HUES64 (cell line): ENCODE results near the gene PRRG4. TPM values are rescaled to one million over a fixed set of nuclear protein-coding genes. Genes with fewer than 3 reads are reported as not detected.
"Not testable (repeated sequence)": the region's sequence is repeated elsewhere in the genome, so short reads cannot be mapped to it uniquely, and the experiment has no call there.

Experiments used
- H3K27ac ChIP-seq: 2 replicates; pipeline ENCODE4 v1.7.0; 2013; ENCODE audit warnings: low read depth, low read length, inconsistent platforms
- H3K27me3 ChIP-seq: 2 replicates; pipeline ENCODE4 v1.6.1; 2013; ENCODE audit warnings: mild to moderate bottlenecking, low read length; ENCODE audit not compliant: insufficient read depth
- H3K36me3 ChIP-seq: 2 replicates; pipeline ENCODE4 v1.6.1; 2013; ENCODE audit warnings: mild to moderate bottlenecking, low read length; ENCODE audit not compliant: insufficient read depth
- H3K4me1 ChIP-seq: 2 replicates; pipeline ENCODE4 v1.6.1; 2013; ENCODE audit warnings: mild to moderate bottlenecking, low read length, moderate library complexity; ENCODE audit not compliant: insufficient read depth
- H3K4me3 ChIP-seq: 2 replicates; pipeline ENCODE4 v1.5.1; 2013; ENCODE audit warnings: mild to moderate bottlenecking, low read length, moderate library complexity
- H3K9ac ChIP-seq: 2 replicates; pipeline ENCODE4 v1.6.1; 2013; ENCODE audit warnings: mild to moderate bottlenecking, low read depth, low read length
- H3K9me3 ChIP-seq: 2 replicates; pipeline ENCODE4 v1.6.1; 2013; ENCODE audit warnings: low read depth, low read length; ENCODE audit not compliant: insufficient read depth
- WGBS: fragments of 150-250, 120-280 bp; methylation state at CpG from one replicate; pipeline ENCODE4 v1.1.7; 2013; ENCODE audit warnings: missing lambda C conversion rate; 5-methylcytosine and 5-hydroxymethylcytosine counted together
- polyA plus RNA-seq, 2 experiments: library from polyadenylated mRNA; stranded (reverse); fragments of 50-300 nt; gene quantifications; one replicate each; pipeline ENCODE4 v1.2.3, GENCODE V29; 2013

PRRG4 gene
- polyA plus RNA-seq (2013, experiment 1 of 2), result 0.20 TPM
- polyA plus RNA-seq (2013, experiment 2 of 2), result 0.57 TPM

DNA sequence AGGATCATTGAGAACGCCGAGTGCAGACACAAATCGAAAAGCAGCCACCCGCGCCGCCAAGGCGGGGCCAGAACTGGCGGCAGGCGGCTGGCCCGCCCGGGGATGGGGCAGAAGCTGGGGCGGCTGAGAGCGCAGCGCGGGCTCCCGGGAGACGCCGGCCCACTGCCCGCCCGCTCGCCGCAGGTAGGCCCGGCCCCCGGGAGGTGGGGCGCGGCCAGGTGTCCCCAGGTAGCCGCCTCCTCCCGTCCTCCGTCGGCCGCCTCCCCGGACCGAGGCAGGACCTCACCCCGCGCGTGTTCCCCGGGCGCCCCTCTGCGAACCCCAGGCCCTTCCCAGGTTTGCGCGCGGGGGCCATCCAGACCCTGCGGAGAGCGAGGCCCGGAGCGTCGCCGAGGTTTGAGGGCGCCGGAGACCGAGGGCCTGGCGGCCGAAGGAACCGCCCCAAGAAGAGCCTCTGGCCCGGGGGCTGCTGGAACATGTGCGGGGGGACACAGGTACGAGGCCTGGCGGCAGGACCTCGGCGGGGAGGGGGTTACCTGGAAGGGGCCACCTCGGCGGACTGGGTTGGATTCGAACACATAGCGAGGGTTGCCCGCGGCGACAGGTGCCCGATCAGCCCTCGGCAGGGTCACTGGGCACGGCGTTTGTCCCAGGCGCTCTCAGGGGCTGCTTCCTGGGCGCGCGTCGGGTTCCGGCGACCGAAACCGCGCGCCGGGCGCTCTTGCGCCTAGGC is at the start of gene PRRG4:
PRRG4 (plus strand) TSS at position 248 of the 733 bp plus-strand sequence. CDS start 603 bp downstream, outside the sequence.
- WGBS, result 2% methylated on average over 85 of the region's 85 CpGs
- 0 out of 2 replicates have a peak, but pooled peaks cover 2% of the 10 kb centered on the region for H3K4me1 ChIP-seq
- no peak within 1 kb of the TSS for H3K27ac ChIP-seq
- no peaks in the 10 kb centered on the region for H3K9me3 ChIP-seq
- peak within 1 kb of the TSS; percentile 55; the same call in 1 of the 2 replicates for H3K9ac ChIP-seq
- peak within 1 kb of the TSS; percentile 65 for H3K4me3 ChIP-seq
- H3K36me3 ChIP-seq, result no peaks in the 10 kb centered on the region
- H3K27me3 ChIP-seq, result peaks cover 38% of the 10 kb centered on the region

DNA sequence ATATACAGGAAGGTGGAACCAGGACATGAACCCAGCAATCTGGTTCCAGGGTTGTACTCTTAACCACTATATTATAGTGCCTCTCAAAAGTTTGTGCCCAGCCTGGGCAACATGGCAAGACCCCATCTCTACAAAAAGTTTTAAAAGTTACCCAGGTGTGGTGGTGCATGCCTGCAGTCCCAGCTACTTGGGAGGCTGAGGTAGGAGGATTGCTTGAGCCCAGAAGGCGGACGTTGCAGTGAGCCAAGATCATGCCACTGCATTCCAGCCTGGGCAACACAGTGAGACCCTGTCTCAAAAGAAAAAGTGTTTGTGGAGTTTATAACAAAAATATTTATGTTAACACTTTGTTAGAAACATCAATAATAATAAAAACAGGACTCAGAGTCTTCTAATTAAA is 48.9 kb upstream of the PRRG4 start:
- not testable (repeated sequence) for H3K27ac ChIP-seq, H3K4me1 ChIP-seq, H3K36me3 ChIP-seq, H3K9ac ChIP-seq, H3K4me3 ChIP-seq, H3K9me3 ChIP-seq, H3K27me3 ChIP-seq
- WGBS, result 88% methylated on average over 2 of the region's 2 CpGs

DNA sequence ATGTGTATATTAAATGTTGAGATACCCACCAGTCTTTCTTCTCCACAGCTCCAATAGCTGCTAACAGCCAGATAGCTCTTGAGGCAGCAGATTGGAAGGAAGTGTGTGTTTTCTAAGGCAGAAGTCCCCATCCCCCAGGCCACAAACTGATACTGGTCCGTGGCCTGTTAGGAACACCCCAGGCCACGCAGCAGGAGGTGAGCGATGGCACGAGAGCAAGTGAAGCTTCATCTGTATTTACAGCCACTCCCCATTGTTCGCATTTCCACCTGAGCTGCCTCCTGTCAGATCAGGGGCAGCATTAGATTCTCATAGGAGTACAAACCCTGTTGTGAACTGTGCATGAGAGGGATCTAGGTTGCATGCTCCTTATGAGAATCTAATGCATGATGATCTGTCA is 48.0 kb upstream of the PRRG4 start:
- H3K9me3 ChIP-seq, result no peaks in the 10 kb centered on the region
- WGBS, result 80% methylated on average over 5 of the region's 5 CpGs
- H3K4me3 ChIP-seq, result no peak overlapping the region
- H3K27ac ChIP-seq, result no peak overlapping the region
- H3K27me3 ChIP-seq, result no peaks in the 10 kb centered on the region
- H3K9ac ChIP-seq, result no peak overlapping the region
- no peaks in the 10 kb centered on the region for H3K4me1 ChIP-seq
- no peaks in the 10 kb centered on the region for H3K36me3 ChIP-seq

DNA sequence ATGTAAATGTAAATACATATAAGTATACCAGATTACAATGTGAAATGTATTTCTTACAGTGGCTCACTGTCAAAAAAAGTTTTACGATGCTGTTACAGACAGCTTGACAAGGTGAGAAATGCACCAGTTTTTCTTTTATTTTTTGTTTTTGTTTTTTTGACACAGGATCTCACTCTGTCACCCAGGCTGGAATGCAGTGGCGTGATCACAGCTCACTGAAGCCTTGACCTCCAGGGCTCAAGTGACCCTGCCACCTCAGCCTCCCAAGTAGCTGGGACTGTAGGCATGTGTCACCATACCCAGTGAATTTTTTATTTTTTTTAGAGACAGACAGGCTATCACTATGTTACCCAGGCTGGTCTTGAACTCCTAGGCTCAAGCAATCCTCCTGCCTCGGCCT is 44.5 kb upstream of the PRRG4 start:
- 94% methylated on average over 3 of the region's 3 CpGs for WGBS
- no peaks in the 10 kb centered on the region for H3K36me3 ChIP-seq
- H3K9me3 ChIP-seq, result no peaks in the 10 kb centered on the region
- H3K4me3 ChIP-seq, result no peak overlapping the region
- H3K27me3 ChIP-seq, result no peaks in the 10 kb centered on the region
- H3K9ac ChIP-seq, result no peak overlapping the region
- no peaks in the 10 kb centered on the region for H3K4me1 ChIP-seq
- H3K27ac ChIP-seq, result no peak overlapping the region

DNA sequence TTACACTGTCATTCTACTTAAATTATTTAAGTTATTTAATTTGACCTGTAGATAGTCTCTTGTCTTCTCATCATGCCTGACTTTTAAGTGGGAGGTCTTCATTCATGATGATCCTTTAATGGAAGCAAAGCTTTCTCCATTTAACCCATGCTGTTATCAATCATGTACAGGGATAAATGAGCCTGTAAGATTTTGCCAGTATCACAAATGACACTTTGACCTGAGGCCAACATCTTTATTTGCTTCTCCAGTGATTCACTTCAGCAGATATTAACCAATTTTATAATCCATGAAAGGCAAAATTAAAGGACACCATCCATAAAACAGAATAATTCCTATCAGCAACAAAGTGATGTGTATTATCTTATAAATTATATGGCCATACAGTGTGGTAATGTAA is 42.9 kb upstream of the PRRG4 start:
- H3K4me1 ChIP-seq, result no peaks in the 10 kb centered on the region
- no peaks in the 10 kb centered on the region for H3K27me3 ChIP-seq
- H3K27ac ChIP-seq, result no peak overlapping the region
- no peak overlapping the region for H3K4me3 ChIP-seq
- no peaks in the 10 kb centered on the region for H3K9me3 ChIP-seq
- H3K36me3 ChIP-seq, result no peaks in the 10 kb centered on the region
- no peak overlapping the region for H3K9ac ChIP-seq

DNA sequence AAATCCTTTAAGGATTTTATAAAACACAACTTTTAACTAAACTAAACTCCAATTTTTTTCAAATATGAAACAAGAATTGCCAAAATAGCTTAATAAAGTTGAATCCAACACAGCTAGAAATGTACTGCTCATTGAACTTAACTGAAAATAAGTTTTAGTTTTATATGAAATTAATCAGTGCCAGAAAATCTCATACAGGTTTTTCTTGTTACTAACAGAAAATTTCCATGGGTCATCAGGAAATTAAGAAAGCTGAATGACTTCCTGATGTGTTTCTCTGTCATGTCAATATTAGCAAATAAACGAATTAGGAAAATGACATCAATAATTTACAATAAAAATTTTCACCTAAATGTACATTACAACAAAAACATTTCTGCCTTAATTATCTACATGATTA is 38.8 kb upstream of the PRRG4 start:
- Histone ChIP-seq H3K4me1 (no peaks in the 10 kb centered on the region), H3K9me3 (no peaks in the 10 kb centered on the region), H3K4me3 (no peak overlapping the region), H3K9ac (no peak overlapping the region), H3K36me3 (no peaks in the 10 kb centered on the region), H3K27ac (no peak overlapping the region), H3K27me3 (no peaks in the 10 kb centered on the region)
- 71% methylated on average over 1 of the region's 1 CpG for WGBS

DNA sequence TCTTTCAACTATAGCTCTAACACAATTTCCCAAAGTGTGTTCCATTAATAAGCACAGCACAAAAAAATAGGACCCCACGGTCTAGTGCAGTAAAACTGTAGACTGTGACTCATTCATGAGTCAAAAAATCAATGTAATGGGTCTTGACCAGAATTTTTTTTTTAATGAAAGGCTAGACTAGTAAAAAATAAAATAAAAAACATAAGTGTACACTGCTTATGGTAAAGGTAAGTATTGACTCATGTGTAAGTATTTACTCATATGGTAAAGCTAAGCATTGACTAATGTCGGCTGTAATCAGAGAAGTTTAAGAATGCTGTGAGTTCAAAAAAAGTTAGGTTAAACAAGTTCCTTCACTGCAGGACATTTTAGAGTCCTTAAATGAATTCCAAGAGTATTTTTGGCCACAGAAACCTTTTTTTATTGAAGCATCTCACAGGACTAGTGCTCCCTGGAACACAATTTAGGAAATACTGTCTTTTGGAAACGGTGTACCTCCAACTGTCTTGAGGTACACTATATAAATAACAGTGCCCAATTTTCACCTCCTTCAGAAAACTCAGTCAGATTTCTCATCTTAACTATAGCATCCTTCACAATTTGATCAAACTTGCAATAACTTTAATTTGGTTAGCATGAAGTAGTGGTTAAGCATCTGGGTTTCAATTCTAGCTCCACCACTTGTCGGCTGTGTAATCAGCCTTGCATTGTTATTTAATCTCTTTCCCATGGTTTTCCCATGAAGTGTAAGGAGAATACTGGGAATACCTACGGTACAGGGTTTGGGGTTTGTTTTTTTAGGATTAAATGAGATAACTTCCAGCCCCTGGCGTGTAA is 37.4 kb upstream of the PRRG4 start:
- Histone ChIP-seq H3K4me1 (no peaks in the 10 kb centered on the region), H3K27me3 (no peaks in the 10 kb centered on the region), H3K4me3 (peak overlapping the region; percentile 18; the same call in 1 of the 2 replicates), H3K9ac (no peak overlapping the region), H3K27ac (no peak overlapping the region), H3K9me3 (no peaks in the 10 kb centered on the region), H3K36me3 (no peaks in the 10 kb centered on the region)
- 47% methylated on average over 5 of the region's 6 CpGs for WGBS

DNA sequence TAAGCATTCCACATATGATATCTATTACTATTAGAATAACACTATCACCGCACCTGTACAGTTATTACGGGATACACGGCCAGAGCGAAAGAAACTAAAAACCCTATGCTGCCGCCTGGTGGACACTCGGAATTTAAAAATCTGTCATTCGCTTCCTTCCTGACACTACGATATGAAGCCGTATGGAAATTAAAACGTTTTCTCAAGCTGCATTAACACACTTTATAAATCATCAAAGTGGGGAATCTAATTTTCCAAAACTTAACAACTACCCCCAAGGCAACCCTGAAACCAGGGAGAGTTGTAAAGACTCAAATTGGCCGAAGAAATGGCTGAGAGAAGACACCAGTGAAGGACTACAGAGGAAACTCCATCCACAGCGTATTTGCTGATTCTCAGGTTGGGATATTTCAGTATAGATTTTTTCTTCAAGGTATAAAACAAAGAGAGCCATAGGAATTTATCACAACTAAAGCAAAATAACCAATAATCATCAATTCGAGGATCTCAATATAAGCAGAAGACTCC is 36.7 kb upstream of the PRRG4 start:
- Histone ChIP-seq H3K4me1 (no peaks in the 10 kb centered on the region), H3K4me3 (peak overlapping the region; percentile 18; the same call in 1 of the 2 replicates), H3K36me3 (no peaks in the 10 kb centered on the region), H3K27me3 (no peaks in the 10 kb centered on the region), H3K9ac (no peak overlapping the region), H3K9me3 (no peaks in the 10 kb centered on the region), H3K27ac (no peak overlapping the region)
- 30% methylated on average over 12 of the region's 13 CpGs for WGBS

DNA sequence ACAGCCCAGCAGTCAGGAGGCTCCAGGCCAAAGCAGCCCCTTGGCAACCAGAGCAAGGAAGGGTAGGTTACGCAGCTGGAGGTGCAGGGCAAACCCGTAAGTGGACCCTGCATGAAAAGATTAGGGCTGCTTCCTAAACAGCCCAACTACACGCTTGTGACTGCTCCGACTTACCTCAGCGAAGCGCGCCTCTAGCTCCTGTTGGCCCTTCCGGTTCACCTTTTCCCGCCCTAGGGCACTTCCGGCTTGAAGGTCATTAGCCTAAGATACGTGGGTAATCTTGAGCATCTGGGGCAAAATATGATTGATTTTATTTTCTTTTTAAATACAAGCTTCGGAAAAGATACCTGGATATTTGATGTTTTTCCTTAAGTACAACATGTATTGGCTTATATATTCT is 35.3 kb upstream of the PRRG4 start, which contains the start of gene CCDC73:
CCDC73 (minus strand) TSS at position 224 of the 400 bp plus-strand sequence. CDS start 34,419 bp downstream, outside the sequence.
- Histone ChIP-seq H3K4me3 (no peak within 1 kb of the TSS), H3K4me1 (no peaks in the 10 kb centered on the region), H3K27me3 (no peaks in the 10 kb centered on the region), H3K27ac (no peak within 1 kb of the TSS), H3K9ac (no peak within 1 kb of the TSS), H3K36me3 (no peaks in the 10 kb centered on the region), H3K9me3 (no peaks in the 10 kb centered on the region)
- 95% methylated on average over 11 of the region's 12 CpGs for WGBS

DNA sequence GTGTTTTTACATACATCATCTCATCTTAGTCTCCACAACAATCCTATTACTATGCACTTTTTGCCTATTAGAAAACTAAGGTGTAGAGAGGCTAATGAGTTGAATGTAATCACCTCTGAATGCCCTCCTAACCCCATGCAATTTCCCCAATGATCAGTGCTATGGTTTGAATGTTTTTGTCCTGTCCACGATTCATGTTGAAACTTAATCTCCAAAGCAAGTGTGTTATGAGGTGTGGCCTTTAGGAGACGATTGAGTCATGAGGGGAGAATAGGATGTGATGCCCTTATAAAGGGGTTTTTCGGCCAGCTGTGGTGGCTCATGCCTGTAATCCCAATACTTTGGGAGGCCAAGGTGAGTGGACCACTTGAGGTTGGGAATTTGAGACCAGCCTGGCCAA is 33.3 kb upstream of the PRRG4 start:
- H3K9me3 ChIP-seq, result no peaks in the 10 kb centered on the region
- H3K27ac ChIP-seq, result no peak overlapping the region
- H3K9ac ChIP-seq, result no peak overlapping the region
- no peak overlapping the region for H3K4me3 ChIP-seq
- WGBS, result 97% methylated on average over 3 of the region's 3 CpGs
- no peaks in the 10 kb centered on the region for H3K4me1 ChIP-seq
- H3K36me3 ChIP-seq, result no peaks in the 10 kb centered on the region
- H3K27me3 ChIP-seq, result no peaks in the 10 kb centered on the region

DNA sequence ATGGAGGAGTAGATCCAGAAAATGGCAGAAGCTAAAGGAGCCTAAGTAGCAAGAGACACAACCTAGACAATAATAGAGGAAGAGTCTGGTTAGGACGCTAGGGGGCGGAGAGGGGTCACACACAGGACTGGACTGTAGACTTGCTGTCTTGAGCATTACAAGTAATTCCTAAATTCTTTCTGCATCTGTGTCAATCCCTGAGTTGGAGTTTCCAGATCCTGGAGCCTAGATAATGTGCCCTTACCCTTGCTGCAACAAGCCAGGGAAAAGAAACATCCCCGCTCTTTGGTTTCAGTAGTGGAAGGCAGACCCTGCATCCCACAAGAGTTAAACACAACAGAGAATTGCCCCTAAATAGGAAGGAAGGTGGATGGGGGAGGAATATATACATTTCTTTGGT is 20.4 kb upstream of the PRRG4 start:
- Histone ChIP-seq H3K27me3 (no peaks in the 10 kb centered on the region), H3K4me1 (no peaks in the 10 kb centered on the region), H3K36me3 (no peaks in the 10 kb centered on the region), H3K27ac (no peak overlapping the region), H3K4me3 (no peak overlapping the region), H3K9ac (no peak overlapping the region), H3K9me3 (no peaks in the 10 kb centered on the region)
- 17% methylated on average over 3 of the region's 3 CpGs for WGBS
